HL-60 (cell line): ENCODE results near the gene CORO6.
A peak's percentile ranks its signal among the peaks of the same experiment; 100 is the strongest.

Experiments
- DNase-seq, 2 experiments: peaks; one replicate each; pipeline ENCODE4 v3.0.0-alpha.2; 2010 to 2020; ENCODE audit warnings: low read depth in 1 of 2, low spot score in 1 of 2
- H3K27ac ChIP-seq: fragments of 250-450 bp; sonication (Bioruptor Pico); replicated peaks from 2 replicates; pipeline ENCODE4 v1.5.1; 2020; ENCODE audit warnings: mild to moderate bottlenecking, moderate library complexity
- H3K27me3 ChIP-seq: fragments of 250-450 bp; sonication (Bioruptor Pico); 2 replicates; pipeline ENCODE4 v1.5.1; 2021; ENCODE audit warnings: mild to moderate bottlenecking, moderate library complexity; ENCODE audit not compliant: insufficient read depth, poor library complexity, severe bottlenecking
- H3K4me3 ChIP-seq: replicated peaks from 2 replicates; pipeline ENCODE4 v1.5.1; 2011; ENCODE audit warnings: mild to moderate bottlenecking, control low read depth, low read length; ENCODE audit not compliant: insufficient read depth
- GABPA ChIP-seq: IDR thresholded peaks from 2 replicates; pipeline ENCODE4 v1.6.1; 2012; ENCODE audit warnings: low read depth
- POLR2AphosphoS5 ChIP-seq: IDR thresholded peaks from 2 replicates; pipeline ENCODE4 v1.6.1; 2012; ENCODE audit warnings: low read depth
- SPI1 ChIP-seq: IDR thresholded peaks from 2 replicates; pipeline ENCODE4 v1.6.1; 2012; ENCODE audit warnings: low read depth, mild to moderate bottlenecking, borderline replicate concordance
- TF ChIP-seq, protein P1 (sequence below): IDR thresholded peaks from one replicate; pipeline ENCODE4 v1.5.1; 2011; ENCODE audit warnings: low read length, control low read depth, inconsistent platforms; ENCODE audit not compliant: insufficient read depth
- TF ChIP-seq, protein P2 (sequence below): IDR thresholded peaks from 2 replicates; pipeline ENCODE4 v1.6.1; 2012; ENCODE audit warnings: low read depth; ENCODE audit not compliant: insufficient replicate concordance

The CORO6 gene

DNA sequence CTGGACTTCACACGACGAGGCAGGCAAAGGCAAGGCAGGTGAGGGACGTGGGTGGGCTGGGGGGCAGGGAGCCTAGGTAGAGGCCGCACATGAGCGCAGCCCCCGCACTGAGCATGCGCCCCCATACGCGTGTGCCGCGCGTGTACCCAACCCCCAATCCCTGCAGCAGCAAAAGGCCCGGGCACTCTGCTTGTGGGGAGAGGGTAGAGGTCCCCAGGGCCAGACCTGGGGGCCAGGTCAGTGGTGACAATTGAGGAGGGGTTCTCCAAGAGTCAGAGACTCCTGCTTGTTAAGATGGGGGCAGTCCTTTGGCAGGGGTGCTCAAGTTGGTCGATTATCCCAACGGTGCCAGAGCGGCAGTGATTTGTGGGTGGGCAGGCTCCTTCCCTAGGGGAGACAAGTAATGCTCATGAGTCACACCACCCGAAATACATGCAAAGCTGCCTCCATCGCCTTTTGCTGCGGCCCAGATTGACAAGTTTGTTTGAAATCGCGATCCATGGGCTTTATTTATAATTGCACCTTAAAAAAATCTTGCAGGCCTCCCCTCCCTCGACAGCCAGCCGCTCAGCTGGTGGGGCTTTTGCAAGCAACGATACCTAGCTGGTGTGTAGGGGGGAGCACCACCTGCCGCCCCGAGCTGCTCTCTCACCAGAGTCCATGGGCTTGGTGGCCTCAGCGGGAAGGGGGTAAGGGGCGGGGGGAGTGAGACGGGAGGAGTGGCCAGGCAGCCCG is 32.1 kb downstream of the CORO6 start:
- no peak for DNase-seq
- Histone ChIP-seq H3K27ac (no peak overlapping the region), H3K27me3 (no peaks in the 10 kb centered on the region)

DNA sequence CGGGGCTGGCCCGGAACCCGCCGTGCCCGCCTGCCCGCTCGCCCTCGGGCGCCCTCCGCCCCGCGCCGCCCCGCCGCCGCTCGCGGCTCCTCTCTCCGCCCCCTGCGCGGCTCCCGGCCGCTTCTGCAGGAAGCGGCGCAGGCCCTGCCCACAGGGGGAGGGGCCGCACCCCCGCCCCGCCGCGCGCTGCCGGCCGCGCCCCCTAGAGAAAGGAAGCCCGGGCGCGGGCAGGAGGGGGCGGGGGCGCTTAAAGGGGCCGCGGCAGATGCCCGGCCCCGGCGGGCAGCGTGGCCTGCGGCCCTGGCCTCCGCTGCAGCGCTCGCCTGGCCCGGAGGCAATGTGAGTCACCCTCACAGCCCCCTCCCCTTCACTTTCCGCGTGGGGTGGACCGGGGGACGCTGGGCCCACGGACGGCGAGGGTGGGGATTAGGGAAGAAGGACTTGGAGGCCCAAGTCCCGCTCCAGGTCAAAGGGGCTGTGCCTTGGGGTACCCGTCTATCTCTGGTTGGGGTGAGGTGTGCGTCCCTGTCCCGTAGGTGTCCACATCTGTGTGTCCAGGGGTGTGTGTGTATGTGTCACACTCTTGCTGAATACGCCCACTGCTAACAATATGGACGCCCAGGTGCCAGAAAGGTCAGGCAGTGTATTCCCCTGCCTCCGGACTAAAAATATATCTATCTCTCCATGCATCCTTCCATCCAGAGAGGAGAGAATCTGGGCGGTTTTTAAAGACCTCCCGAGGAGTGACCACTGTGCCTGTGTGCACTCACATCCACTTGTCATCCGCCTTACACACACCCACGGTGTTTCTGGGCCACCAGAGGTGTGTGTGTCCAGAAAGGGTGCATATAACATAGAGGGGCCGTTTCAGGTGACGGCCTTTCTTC is 32.9 kb downstream of the CORO6 start, which contains the start of gene GIT1:
Gene GIT1, minus strand, starts transcription at position 125 of the 887 bp plus-strand sequence. CDS start 270 bp downstream, outside the sequence.
- Histone ChIP-seq H3K27ac (peak within 1 kb of the TSS; percentile 70), H3K4me3 (peak within 1 kb of the TSS; percentile 82), H3K27me3 (no peaks in the 10 kb centered on the region)
- peak; percentile 60 to 79 for DNase-seq
- TF ChIP-seq POLR2AphosphoS5 (no peak), SPI1 (no peak), GABPA (no peak)
- TF ChIP-seq, protein P1, sequence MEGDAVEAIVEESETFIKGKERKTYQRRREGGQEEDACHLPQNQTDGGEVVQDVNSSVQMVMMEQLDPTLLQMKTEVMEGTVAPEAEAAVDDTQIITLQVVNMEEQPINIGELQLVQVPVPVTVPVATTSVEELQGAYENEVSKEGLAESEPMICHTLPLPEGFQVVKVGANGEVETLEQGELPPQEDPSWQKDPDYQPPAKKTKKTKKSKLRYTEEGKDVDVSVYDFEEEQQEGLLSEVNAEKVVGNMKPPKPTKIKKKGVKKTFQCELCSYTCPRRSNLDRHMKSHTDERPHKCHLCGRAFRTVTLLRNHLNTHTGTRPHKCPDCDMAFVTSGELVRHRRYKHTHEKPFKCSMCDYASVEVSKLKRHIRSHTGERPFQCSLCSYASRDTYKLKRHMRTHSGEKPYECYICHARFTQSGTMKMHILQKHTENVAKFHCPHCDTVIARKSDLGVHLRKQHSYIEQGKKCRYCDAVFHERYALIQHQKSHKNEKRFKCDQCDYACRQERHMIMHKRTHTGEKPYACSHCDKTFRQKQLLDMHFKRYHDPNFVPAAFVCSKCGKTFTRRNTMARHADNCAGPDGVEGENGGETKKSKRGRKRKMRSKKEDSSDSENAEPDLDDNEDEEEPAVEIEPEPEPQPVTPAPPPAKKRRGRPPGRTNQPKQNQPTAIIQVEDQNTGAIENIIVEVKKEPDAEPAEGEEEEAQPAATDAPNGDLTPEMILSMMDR, result no peak
- TF ChIP-seq, protein P2, sequence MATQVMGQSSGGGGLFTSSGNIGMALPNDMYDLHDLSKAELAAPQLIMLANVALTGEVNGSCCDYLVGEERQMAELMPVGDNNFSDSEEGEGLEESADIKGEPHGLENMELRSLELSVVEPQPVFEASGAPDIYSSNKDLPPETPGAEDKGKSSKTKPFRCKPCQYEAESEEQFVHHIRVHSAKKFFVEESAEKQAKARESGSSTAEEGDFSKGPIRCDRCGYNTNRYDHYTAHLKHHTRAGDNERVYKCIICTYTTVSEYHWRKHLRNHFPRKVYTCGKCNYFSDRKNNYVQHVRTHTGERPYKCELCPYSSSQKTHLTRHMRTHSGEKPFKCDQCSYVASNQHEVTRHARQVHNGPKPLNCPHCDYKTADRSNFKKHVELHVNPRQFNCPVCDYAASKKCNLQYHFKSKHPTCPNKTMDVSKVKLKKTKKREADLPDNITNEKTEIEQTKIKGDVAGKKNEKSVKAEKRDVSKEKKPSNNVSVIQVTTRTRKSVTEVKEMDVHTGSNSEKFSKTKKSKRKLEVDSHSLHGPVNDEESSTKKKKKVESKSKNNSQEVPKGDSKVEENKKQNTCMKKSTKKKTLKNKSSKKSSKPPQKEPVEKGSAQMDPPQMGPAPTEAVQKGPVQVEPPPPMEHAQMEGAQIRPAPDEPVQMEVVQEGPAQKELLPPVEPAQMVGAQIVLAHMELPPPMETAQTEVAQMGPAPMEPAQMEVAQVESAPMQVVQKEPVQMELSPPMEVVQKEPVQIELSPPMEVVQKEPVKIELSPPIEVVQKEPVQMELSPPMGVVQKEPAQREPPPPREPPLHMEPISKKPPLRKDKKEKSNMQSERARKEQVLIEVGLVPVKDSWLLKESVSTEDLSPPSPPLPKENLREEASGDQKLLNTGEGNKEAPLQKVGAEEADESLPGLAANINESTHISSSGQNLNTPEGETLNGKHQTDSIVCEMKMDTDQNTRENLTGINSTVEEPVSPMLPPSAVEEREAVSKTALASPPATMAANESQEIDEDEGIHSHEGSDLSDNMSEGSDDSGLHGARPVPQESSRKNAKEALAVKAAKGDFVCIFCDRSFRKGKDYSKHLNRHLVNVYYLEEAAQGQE, result no peak

More for the DNA sequence above, 32.1 kb downstream of the CORO6 start:
- H3K4me3 ChIP-seq, result peak overlapping the region; percentile 48
- TF ChIP-seq, protein P1, result no peak
- TF ChIP-seq, protein P2, result no peak
- TF ChIP-seq GABPA (no peak), POLR2AphosphoS5 (no peak), SPI1 (no peak)

DNA sequence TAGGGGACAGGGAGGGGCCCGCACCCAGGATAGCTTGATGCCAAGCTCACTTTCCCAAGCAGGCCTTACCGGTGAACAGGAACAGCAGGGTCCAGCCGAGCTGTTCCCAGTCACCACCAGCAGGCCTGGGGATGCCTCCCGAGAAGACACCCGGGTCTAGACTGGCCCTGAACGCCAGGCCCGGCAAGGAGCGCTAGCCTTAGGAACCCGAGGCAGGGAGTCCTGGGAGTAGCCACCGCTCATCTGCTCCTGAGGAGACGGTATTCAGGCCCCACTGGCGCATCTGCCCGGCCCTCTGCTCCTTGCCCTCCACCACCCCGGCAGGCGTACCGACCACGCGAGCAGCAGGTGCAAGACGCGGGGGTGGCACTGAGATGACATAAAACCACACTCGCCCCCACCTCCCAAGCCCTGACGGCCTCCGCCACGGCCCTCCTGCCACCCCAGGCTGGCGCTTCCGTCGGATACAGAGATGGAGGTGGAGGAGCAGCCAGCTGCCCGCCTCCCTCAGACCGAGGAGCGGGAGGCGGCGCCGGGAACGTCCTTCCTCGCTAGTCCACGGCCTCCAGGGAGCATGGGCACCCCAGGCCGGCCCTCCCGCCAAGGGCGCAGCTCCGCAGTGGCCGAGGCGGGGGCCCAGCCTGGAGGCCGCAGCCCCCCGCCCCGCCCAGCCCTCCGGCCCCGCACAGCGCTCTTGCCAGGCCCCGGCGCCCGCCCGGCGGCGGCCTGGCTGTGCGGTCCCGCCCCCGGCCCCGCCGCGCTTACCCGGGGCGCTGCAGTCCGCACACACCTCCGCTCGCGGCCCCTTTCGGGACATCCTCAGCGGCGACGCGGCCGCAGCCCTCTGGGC is 33.9 kb downstream of the CORO6 start:
- peak overlapping the region; percentile 47 for H3K27ac ChIP-seq
- TF ChIP-seq, protein P1, result no peak
- TF ChIP-seq SPI1 (no peak), POLR2AphosphoS5 (no peak), GABPA (no peak)
- TF ChIP-seq, protein P2, result no peak
- no peaks in the 10 kb centered on the region for H3K27me3 ChIP-seq
- H3K4me3 ChIP-seq, result peak overlapping the region; percentile 82
- peak in 1 of 2 experiments; percentile 21 for DNase-seq
